Activated T-cell treated with anti-CD3 and anti-CD28 coated beads, Interleukin-2, amount 50 U/mL, for 48 hours (primary cell): ENCODE results near the gene TSPAN5.
"Not testable (repeated sequence)": the region's sequence is repeated elsewhere in the genome, so short reads cannot be mapped to it uniquely, and the experiment has no call there.

Source experiments
- DNase-seq, 2 experiments: peaks; one replicate each; pipeline ENCODE4 v3.0.0-alpha.2; 2020

The TSPAN5 gene

DNA sequence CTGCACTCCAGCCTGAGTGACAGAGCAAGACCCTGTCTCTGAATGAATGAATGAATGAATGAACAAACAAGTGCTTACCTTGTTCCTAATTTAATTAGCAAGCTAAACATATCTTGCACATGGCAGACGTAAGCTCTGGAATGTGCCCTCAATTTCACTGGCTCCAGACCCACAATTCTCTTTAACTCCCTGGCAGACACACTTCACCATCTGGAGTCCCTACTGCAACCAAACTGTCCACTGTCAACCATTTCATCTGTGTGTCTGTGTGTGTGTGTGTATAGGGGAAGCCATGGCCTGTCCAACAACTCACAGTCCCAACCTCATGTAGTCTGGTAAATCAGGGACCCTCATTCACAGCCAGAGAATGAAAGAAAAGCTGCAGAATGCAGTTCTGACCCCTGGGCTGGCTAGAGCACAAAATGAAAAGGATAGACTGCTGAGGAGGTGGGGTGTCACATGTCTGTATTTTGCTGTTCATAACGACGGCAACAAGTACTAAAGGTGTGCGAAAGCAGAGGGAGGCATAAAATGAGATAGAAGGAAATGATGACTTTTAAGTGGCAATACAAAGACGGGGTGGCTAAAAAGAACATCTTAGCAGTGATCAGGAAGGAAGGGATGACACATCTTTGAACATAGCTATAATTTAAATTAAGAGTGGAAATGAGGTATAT, 114.1 kb downstream of the TSPAN5 start:
- no peak for DNase-seq

DNA sequence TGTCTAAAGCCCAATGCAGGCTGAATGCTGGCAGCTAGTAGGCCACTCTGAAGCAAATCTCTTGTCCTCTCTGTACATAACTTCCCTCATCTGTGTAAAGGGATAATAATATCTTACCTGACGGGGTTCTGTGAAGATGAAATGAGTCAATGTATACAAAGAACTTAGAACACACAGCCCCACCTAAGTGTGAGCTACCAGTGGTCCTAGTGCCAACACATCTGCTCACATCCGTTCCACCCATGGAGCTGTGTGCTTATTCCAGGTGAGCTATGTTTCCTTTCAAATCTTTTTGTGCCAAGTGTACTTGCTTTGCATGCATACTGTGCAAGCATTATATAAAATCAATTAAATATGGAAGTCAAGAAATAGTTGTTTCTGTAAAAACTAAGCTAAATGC, 116.4 kb downstream of the TSPAN5 start:
- no peak for DNase-seq

DNA sequence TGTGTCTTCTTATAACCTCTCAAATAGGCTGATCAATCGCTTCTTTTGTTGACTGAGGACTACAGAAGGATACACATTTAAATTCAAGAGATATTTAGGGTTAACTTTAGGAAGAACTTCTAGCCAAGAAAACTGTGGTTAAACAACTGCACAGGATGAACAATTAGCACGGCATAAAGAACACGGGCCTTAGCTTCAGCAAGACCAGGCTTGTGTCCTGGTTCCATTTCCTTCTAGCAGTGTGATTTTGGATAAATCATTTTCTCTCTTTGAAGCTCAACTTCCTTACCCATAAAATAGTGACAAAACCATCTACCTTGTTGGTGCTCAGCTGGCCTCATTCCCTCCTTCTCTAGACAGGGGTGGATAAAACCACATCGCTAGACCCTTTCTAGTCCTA, 117.6 kb downstream of the TSPAN5 start:
- no peak for DNase-seq

DNA sequence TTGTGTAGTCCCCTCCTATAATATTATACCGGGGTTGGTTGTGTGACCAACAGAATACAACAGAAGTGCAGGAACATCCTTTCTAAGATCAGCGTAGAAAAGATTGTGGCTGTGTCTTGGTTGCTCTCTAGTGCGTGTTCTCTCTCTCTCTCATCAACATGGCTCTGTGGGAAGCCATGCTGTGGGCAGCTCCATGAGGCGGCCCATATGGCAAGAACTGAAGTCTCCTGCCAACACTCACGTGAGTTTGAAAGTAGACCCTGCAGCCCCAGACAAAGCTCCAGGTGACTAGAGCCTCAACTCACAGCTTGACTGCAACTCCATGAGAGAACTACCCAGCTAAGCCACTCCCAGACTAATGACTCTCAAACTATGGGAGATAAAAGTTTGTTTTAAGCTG, 118.7 kb downstream of the TSPAN5 start:
- DNase-seq, result no peak

DNA sequence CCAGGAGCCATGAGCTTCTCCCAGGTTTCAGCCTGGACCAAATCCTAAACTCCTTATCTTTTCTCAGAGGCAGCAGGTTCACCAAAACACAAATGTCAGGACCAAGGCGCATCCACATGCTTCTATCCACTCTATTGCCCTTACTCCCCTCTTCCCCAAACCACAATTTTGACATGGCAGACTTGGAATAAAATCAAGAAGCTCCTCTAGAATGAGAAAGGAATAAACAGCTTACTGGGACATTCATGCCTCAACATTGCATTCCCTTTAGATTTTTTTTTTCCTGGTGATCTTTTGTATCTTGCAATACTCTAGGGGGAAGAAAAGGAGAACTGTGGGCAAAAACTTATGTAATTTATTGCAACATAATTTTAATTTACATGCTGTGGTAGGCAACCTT, 119.1 kb downstream of the TSPAN5 start:
- DNase-seq, result no peak

DNA sequence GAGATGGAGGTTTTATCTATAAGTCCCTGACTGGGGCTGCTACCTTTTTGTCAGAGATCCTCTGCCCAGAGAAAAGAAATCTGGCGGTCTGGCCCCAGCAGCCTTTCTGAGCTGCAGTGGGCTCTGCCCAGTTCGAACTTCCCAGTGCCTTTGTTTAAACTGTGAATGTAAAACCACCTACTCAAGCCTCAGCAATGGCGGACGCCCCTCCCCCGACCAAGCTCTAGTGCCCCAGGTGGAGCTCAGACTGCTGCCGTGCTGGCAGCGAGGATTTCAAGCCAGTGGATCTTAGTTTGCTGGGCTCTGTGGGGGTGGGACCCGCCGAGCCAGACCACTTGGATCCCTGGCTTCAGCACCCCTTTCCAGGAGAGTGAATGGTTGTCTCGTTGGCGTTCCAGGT, 121.8 kb downstream of the TSPAN5 start:
- no peak for DNase-seq

DNA sequence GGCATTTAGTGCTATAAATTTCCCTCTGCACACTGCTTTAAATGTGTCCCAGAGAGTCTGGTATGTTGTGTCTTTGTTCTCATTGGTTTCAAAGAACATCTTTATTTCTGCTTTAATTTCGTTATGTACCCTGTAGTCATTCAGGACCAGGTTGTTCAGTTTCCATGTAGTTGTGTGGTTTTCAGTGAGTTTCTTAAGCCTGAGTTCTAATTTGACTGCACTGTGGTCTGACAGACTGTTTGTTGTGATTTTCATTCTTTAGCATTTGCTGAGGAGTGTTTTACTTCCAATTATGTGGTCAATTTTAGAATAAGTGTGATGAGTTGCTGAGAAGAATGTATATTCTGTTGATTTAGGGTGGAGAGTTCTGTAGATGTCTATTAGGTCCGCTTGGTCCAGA, 124.3 kb downstream of the TSPAN5 start:
- not testable (repeated sequence) for DNase-seq

DNA sequence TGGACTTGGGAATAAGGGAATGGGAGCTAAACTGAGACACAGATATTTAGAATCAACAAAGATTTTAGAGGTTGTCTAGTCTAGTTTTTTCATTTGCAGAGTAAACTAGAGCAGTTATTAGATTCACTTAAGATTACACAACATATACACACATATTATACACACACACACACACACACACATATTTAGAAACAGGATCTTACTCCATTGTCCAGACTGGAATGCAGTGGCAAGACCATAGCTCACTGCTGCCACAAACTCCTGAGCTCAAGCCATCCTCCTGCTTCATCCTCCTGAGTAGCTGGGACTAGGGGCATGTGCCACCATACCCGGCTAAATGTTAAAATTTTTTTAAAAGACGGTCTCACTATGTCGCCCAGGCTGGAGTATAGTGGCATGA, 127.8 kb downstream of the TSPAN5 start:
- no peak for DNase-seq

DNA sequence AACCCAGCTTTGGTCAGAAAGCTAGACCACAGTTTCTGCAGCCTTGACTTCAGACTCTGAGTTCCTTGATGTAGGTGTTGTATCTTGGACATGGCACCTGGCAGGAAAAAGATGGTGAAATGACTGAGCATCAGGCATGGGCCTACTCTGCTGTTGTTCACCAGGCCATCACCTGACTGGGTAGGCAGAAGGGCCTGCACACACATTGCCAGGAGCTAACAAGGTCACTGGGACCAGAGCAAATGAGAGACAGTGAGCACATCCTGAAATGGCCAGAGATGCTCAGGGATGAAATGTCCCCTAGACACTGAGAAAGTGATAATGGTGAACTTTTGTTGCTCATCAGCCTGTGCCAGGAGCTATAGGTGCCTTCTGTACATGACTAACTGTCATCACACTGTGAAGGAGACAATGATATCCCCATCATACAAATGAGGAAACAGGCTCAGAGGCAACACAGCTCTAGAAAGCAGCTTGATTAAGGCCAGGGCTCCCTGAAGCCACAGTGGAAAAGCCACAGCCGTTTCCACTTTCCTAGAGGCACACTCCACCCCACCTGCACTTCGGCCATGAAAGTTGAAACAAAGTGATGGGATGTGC, 128.3 kb downstream of the TSPAN5 start:
- no peak for DNase-seq

DNA sequence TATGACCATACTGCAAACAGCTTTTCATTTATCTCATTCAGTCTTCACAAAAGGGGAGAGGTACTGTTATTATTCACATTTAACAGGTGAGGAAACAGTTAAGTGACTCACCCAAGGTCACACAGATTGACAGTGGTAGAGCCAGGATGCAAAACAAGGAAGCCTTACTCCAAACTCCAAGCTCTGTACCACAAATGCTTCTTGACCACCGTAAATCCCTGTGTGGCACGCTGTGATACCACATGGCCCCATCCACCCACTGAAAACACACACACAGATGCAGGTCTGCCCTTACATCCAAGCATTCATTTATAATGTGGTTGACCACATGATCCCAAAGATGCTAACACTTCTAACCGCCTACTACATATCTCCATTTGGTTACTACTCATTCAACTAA, 129.5 kb downstream of the TSPAN5 start:
- DNase-seq, result peak; percentile 41 to 44

DNA sequence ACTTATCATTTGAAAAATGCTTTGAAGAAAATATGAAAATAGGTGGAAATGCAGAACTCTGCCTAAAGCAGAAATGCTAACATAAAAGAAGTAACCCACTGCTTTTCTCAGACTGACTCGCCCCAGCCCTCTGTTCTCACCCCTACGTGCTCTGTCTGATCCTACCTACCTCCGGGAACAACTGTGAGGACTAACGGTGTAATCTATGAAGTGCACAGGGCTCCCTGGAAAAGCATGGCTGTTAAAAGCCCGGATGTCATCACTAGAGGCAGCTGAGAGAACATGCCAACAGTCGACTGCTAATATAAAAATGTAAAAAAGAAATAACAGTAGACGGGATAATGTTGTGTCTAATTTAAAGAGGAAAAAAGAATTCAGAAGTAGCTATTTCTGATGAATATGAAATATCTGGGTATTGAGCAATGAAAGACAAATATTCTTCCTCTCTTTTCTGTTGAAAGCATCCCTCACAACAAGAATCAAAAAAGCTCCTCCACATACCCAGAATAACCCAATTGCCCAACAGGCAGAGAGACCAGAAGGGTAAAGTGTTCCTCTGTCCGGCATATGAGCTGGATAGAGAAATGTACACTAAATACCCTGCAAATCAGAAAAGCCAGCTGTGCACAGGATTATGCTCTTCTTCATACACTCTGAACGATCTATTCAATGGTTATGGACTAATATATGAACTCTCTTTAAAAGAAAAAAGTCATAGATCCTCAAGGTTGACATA, 130.7 kb downstream of the TSPAN5 start:
- no peak for DNase-seq

DNA sequence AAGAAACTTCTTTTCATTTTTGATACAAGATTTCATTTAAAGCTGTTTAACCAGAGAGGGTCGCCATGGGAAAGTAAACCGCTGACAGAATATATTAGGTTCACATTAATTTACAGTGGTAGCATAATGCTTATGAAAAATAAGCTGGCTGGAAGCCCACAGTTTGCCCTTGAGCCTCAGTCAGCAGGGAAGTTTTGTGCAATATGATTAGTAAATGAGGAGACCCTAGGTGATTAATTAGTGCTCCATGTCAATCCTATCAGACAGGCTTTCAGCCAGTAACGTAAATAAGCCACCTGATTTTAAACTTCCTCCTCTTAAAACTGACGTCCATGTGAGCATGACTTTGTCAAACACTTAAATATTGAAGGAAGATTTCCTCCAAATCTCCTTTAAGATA, 134.2 kb downstream of the TSPAN5 start:
- no peak for DNase-seq

DNA sequence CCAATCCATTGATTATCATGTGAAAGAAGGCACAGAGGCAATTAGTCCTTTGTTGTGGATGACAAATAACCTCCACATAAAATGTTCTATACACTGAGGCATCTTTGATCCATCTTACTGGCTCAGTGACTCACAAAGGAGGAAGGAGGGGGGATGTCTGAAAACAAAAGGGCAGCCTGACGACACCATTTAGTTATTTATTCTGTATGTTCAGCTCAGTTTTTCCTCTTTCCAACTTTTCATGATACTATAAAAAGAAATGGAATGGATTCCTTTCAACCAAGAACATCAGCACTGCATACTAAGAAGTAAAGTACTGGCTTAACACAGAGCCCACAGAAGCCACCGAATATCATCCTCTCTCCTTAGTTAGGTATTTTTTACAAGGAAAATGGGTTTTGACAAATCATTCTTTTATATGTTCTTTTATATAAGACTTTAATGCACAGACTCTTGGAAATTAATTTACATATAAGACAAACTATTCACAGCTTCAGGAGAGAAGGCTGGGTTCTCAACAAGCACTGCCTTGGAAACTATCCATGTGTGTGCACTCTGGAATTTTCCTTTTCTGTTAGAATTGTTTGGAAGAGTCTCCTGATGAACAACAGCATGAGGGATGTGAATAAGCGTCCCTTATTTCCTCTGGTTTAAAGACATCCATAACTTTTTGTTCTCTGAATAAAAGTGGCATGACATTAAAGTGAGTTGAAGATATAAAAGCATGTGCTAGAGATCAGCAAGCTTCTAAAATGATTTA, 135.6 kb downstream of the TSPAN5 start:
- DNase-seq, result no peak

DNA sequence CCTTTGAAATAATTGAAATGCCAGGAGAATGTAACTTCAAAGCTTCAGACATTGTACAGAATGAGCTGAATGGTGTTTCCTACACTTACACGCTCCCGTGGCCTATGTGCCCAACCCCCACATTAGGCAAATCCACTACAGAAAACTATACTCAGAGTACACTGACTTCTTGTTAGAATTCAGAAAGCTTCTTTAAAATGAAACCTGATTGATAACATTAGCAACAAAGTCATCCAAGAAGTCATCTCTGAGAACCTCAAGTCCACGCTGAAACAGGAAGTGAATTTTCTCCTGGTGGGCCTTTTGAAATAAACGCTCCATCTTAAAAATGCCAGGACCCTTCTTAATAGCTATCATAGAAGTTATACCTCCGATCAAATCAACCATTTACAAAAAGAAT, 136.3 kb downstream of the TSPAN5 start:
- DNase-seq, result no peak

DNA sequence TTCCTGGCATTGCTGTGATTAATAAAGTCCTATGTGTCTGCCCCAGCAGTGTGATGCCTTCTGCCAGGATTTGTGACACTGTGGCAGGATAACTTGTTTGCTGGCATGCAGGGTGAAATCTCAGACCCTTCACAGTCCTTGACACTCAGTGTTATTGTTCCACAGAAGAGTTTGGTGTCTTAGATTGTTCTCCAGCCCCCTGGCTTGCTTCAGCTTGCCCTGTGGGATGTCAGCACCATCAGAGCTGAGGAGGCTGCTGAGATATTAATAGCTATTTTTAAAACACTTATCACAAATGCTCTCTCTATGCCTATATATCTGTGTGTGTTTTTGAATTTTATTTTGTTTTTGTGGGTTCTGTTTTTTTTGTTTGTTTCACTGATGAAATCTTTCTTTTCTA, 136.9 kb downstream of the TSPAN5 start:
- DNase-seq, result no peak

DNA sequence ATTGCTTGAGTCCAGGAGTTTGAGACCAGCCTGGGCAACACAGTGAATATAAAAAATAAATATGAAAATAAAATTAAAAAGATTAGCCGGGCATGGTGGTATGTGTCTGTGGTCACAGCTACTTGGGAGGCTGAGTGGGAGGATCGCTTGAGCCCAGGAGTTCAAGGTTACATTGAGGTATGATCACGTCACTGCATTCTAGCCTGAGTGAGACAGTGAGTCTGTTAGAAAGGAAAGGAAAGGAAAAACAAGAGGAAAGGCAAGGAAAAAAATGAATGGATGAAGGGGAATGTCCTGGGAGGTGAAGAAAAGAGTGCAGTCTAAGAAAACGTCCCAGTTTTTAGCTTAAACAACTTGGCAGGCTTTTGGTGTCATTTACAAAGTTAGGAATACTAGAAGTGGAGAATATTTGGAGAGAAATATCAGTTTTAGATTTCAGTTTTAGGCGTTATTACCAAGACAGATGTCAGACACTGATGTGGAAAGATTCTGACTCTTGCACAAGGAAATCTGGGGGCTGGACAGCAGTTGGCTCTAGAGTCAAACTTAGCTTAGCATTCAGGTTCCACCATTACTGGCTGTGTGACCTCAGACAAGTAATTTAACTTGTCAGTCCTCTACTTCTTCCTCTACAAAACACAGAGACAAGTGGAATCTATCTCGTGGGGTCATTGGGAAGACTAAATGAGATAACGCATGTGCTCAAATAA, 139.0 kb downstream of the TSPAN5 start:
- DNase-seq, result no peak

DNA sequence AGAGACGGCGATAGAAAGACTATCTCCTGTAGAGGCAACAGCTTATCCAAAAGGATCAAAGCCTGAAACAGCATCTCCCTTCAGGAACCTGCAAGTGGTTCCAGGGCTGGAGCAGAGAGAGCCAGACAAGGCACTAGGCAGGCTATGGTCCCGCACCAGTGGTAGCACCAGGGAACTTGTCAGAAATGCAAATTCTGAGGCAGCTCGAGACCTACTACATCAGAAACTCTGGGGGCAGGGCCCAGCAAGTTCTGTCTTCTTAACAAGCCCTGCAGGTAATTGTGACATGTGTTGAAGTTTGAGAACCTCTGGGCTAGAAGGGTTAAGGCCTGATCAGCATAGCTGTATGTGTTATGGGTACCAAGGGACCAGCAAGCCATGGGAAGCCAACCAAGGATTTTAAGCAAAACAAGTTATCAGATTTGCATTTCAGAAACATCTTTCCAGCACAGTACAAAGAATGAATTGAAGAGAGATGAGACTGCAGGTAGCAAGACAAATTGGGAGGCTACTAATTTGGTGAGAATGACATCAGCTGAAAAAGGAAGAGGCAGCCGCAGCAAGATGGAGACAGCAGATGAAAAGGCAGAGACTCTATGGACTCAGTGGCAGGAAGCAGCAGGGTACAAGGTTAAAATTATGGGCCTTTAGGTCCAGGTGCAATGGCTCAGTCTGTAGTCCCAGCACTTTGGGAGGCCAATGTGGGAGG, 139.7 kb downstream of the TSPAN5 start:
- no peak for DNase-seq

DNA sequence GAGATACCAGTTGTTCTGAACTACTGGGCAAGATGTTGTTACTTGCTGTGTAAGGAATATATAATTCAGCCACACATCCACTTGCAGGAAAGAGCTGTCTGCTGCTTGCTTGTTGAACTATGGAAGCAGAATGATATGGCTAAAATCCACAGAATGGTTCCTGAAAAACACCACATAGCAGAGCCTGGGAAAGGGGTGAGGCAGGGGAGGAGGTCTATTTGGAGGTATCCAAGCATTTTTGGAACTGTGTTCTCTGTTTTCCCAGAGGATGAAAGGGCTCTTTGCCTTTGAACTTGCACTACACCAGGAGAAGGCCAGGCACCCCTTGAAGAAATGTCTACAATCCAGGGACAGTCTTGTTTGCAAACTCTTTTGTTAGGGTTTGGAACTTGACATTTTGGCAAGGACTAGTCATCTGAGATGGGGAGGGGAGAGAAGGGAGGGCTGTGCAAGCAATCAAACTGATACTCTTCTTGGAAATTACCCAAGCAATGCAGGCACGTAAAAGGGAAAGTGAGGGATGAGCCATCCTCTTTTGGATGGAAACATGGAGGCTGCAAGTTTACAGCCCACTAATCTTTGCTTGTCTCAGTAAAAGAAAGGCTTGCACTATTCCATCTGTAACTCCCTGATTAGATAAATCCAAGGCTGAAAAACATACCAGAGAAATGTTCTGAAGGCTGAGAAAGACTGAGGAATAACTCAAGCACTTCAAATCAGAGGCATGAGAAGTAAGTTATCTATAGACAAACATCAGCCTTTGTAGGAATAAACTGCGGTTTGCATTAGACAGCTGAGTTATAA, 141.0 kb downstream of the TSPAN5 start:
- no peak for DNase-seq

DNA sequence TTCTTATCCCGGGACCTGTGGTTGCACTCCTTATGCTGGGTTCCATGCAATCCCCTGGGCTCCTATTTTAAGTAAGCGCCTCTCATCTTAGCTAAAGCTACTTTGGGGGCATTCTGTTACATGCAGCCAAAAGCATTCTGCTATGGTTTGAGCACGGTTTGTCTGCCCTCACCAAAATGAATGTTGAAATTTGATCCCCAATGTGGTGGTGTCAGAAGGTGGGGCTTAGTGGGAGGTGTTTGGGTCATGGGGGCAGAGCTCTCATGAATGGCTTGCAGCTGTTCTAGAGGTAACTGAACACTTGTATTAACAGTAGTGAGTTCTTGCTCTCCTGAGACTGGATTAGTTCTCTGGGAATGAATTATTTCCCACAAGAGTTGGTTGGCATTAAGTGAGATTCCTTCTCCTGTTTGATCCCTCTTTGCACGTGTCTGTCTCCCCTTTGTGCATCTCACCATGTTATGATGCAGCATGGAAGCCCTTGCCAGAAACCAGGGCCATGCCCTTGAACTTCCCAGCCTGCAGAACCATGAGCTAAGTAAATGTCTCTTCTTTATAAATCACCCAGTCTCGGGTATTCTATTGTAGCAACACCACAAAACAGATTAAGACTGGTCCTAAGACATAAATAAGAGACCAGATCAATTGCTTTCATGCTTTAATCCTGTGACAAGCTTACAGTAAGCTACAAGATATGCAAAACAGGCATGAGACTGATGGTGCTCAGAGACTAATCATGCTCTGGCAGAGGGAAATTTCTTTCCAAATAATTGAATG, 141.8 kb downstream of the TSPAN5 start:
- DNase-seq, result no peak

DNA sequence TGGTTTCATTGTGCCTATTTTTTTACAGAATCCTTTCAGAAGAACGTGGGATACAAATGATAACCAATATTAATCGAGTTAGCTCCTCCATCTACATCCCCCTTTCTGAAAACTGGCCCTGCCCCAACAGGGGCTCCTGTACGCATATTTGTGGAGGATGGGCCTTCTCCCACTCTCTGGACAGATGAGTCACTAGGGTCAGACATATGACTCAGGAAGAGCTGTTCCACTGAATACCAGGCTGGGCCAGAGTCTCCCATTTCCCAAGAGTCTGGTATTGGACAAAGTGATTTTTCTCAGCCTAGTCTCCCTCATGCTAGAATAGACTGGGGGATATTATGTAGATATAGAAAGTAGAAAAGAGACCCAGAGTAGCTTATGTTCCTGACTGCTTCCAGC, 142.4 kb downstream of the TSPAN5 start:
- no peak for DNase-seq

DNA sequence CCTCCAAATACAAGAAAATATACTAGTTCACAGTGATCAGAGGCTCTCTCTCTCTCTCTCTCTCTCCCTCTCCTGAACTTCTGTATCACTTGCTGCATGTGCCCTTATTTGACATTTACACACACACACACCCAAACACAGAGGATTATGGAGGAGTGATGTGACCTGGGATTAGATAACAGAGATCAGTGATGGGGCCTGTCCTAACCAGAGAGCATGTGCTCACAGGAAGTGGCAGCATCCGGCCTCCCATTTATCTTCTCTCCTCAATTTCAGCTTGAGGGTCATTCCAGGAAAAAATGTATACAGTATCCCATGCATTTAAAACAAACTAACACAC, 143.0 kb downstream of the TSPAN5 start:
- no peak for DNase-seq
